Common myeloid progenitor, CD34-positive (primary cell): Measurements from ENCODE around the gene MAPK10.
"Not testable (repeated sequence)": the region's sequence is repeated elsewhere in the genome, so short reads cannot be mapped to it uniquely, and the experiment has no call there.

Experiments used
- CTCF ChIA-PET: fragments of 350-600 bp; sonication (Branson Sonifier 250); formaldehyde crosslinking; loops from one replicate; lab custom pipeline; 2021; ENCODE audit warnings: antibody characterized with exemption; lab: Charles Lee
- POLR2A ChIA-PET: fragments of 350-600 bp; sonication (Branson Sonifier 250); formaldehyde crosslinking; loops from one replicate; lab custom pipeline; 2021; ENCODE audit warnings: antibody characterized with exemption; lab: Charles Lee
- DNase-seq, 3 donors: peaks; one replicate each; pipeline versions ENCODE4 v3.0.0 to v3.0.0-alpha.2; 2013
- H3K27ac ChIP-seq, 2 experiments: 1 replicate in 1 of 2; 2 replicates in 1 of 2; pipeline ENCODE4 v1.7.0; 2013; ENCODE audit warnings: inconsistent platforms in 2 of 2, low read length in 2 of 2, mild to moderate bottlenecking in 2 of 2, low read depth in 1 of 2, moderate library complexity in 1 of 2; ENCODE audit not compliant: severe bottlenecking in 2 of 2, insufficient read depth in 1 of 2, poor library complexity in 1 of 2
- H3K27me3 ChIP-seq, 5 experiments: replicated peaks in 2 of 5; 1 replicate in 3 of 5; 2 replicates in 2 of 5; pipeline versions ENCODE4 v1.6.1 to v1.7.0; 2013; ENCODE audit warnings: low read length in 4 of 5, mild to moderate bottlenecking in 2 of 5, moderate library complexity in 2 of 5, inconsistent platforms in 1 of 5; ENCODE audit not compliant: insufficient read depth in 5 of 5, control insufficient read depth in 4 of 5
- H3K36me3 ChIP-seq, 4 experiments: 1 replicate in 2 of 4; 2 replicates in 2 of 4; pipeline versions ENCODE4 v1.6.1 to v1.7.0; 2013; ENCODE audit warnings: low read length in 3 of 4, control low read depth in 1 of 4, mild to moderate bottlenecking in 1 of 4; ENCODE audit not compliant: control insufficient read depth in 4 of 4, insufficient read depth in 4 of 4
- H3K4me1 ChIP-seq, 4 experiments: 1 replicate in 3 of 4; 2 replicates in 1 of 4; pipeline versions ENCODE4 v1.6.1 to v1.7.1; 2013; ENCODE audit warnings: low read length in 3 of 4, mild to moderate bottlenecking in 3 of 4, control low read depth in 1 of 4, inconsistent platforms in 1 of 4, moderate library complexity in 1 of 4; ENCODE audit not compliant: control insufficient read depth in 4 of 4, insufficient read depth in 4 of 4; ENCODE audit errors: control extremely low read depth in 1 of 4
- H3K4me3 ChIP-seq, 7 experiments: 1 replicate in 4 of 7; 2 replicates in 3 of 7; pipeline versions ENCODE4 v1.5.1 to v1.7.0; 2013; ENCODE audit warnings: mild to moderate bottlenecking in 7 of 7, low read length in 6 of 7, moderate library complexity in 6 of 7, inconsistent platforms in 2 of 7, low read depth in 2 of 7, control low read depth in 1 of 7; ENCODE audit not compliant: insufficient read depth in 4 of 7, control insufficient read depth in 1 of 7; ENCODE audit errors: extremely low read depth in 1 of 7
- H3K9me3 ChIP-seq, 5 experiments: 1 replicate in 4 of 5; 2 replicates in 1 of 5; pipeline versions ENCODE4 v1.6.1 to v1.7.1; 2013; ENCODE audit warnings: low read length in 4 of 5, mild to moderate bottlenecking in 2 of 5, inconsistent platforms in 1 of 5, low read depth in 1 of 5, moderate library complexity in 1 of 5; ENCODE audit not compliant: control insufficient read depth in 4 of 5, insufficient read depth in 2 of 5; ENCODE audit errors: control extremely low read depth in 1 of 5
- WGBS: methylation state at CpG from one replicate; pipeline ENCODE4 v1.1.5; 2013; ENCODE audit not compliant: insufficient coverage; 5-methylcytosine and 5-hydroxymethylcytosine counted together

Gene MAPK10

GRCh38 chr4:86032476-86033022 lies 327.3 kb downstream of the MAPK10 start:
- H3K36me3 ChIP-seq, result no peaks in the 10 kb centered on the region
- peak in 2 of 3 donors; percentile 29 to 45 for DNase-seq
- H3K4me3 ChIP-seq, result peak overlapping the region in 2 of 7 experiments; percentile 17 to 19
- peaks cover 6 to 37% (median 24%) of the 10 kb centered on the region in 4 experiments for H3K4me1 ChIP-seq
- 61% methylated on average over 2 of the region's 4 CpGs for WGBS
- no peaks in the 10 kb centered on the region for H3K9me3 ChIP-seq
- ChIA-PET CTCF (interaction anchor here (1.1 to 2.7 kb wide), 2 partner anchors 10 to 12 kb away, joined by 4 to 12 read pairs; no protein-coding TSS in a partner anchor), POLR2A (no interaction called here)
- no peak overlapping the region for H3K27ac ChIP-seq
- H3K27me3 ChIP-seq, result no peaks in the 10 kb centered on the region

GRCh38 chr4:86031927-86032326 lies 327.9 kb downstream of the MAPK10 start:
- 100% methylated on average over 1 of the region's 3 CpGs for WGBS
- Histone ChIP-seq H3K27me3 (no peaks in the 10 kb centered on the region), H3K4me1 (peaks cover 6 to 33% (median 21%) of the 10 kb centered on the region in 4 experiments), H3K36me3 (no peaks in the 10 kb centered on the region), H3K27ac (no peak overlapping the region), H3K9me3 (no peaks in the 10 kb centered on the region), H3K4me3 (no peak overlapping the region)
- CTCF ChIA-PET, result interaction anchor here (1.1 to 2.7 kb wide), 2 partner anchors 11 to 13 kb away, joined by 4 to 12 read pairs; no protein-coding TSS in a partner anchor
- DNase-seq, result no peak
- POLR2A ChIA-PET, result no interaction called here

- H3K27ac ChIP-seq, result no peak overlapping the region
- H3K36me3 ChIP-seq, result no peaks in the 10 kb centered on the region
- no peak overlapping the region for H3K4me3 ChIP-seq
- POLR2A ChIA-PET, result no interaction called here
- WGBS, result 95% methylated on average over 7 of the region's 8 CpGs
- no peaks in the 10 kb centered on the region for H3K27me3 ChIP-seq
- no peak for DNase-seq
- H3K9me3 ChIP-seq, result no peaks in the 10 kb centered on the region
- H3K4me1 ChIP-seq, result peaks cover 5 to 13% (median 9%) of the 10 kb centered on the region in 4 experiments
- CTCF ChIA-PET, result no interaction called here
Measured at GRCh38 chr4:86026720-86027119, 333.1 kb downstream of the MAPK10 start.

GRCh38 chr4:86021671-86022070 lies 338.2 kb downstream of the MAPK10 start:
- H3K27me3 ChIP-seq, CTCF ChIA-PET, DNase-seq, H3K9me3 ChIP-seq, POLR2A ChIA-PET, H3K36me3 ChIP-seq, H3K4me3 ChIP-seq, H3K27ac ChIP-seq: not testable (repeated sequence)
- peaks cover 5 to 13% (median 9%) of the 10 kb centered on the region in 4 experiments for H3K4me1 ChIP-seq
- 100% methylated on average over 8 of the region's 24 CpGs for WGBS

- no peak for DNase-seq
- Histone ChIP-seq H3K4me1 (peaks cover 6 to 12% (median 7%) of the 10 kb centered on the region in 4 experiments), H3K27ac (no peak overlapping the region), H3K9me3 (no peaks in the 10 kb centered on the region), H3K4me3 (no peak overlapping the region), H3K27me3 (no peaks in the 10 kb centered on the region), H3K36me3 (no peaks in the 10 kb centered on the region)
- CTCF ChIA-PET, result interaction anchor here (1.0 kb wide), 1 partner anchor 23 kb away, joined by 3 read pairs; no protein-coding TSS in a partner anchor
- POLR2A ChIA-PET, result no interaction called here
Measured at GRCh38 chr4:86019906-86020305, 339.9 kb downstream of the MAPK10 start.

- no CpG with 5 or more reads among the region's 1 CpG for WGBS
- no peak for DNase-seq
Measured at GRCh38 chr4:86019362-86019761, 340.5 kb downstream of the MAPK10 start.

GRCh38 chr4:86015412-86016350 lies 344.2 kb downstream of the MAPK10 start:
- CTCF ChIA-PET, result no interaction called here
- Histone ChIP-seq H3K4me1 (peaks cover 0 to 1% (median 0%) of the 10 kb centered on the region in 4 experiments), H3K27me3 (no peaks in the 10 kb centered on the region), H3K9me3 (no peaks in the 10 kb centered on the region), H3K27ac (no peak overlapping the region), H3K36me3 (no peaks in the 10 kb centered on the region), H3K4me3 (no peak overlapping the region)
- no peak for DNase-seq
- POLR2A ChIA-PET, result no interaction called here
- no CpG with 5 or more reads among the region's 2 CpGs for WGBS

More at GRCh38 chr4:86019362-86019761, 340.5 kb downstream of the MAPK10 start:
- Histone ChIP-seq H3K4me1 (peaks cover 3 to 7% (median 5%) of the 10 kb centered on the region in 4 experiments), H3K36me3 (no peaks in the 10 kb centered on the region), H3K27me3 (no peaks in the 10 kb centered on the region), H3K27ac (no peak overlapping the region), H3K4me3 (no peak overlapping the region), H3K9me3 (no peaks in the 10 kb centered on the region)
- CTCF ChIA-PET, result no interaction called here
- POLR2A ChIA-PET, result no interaction called here
